Esophagus squamous epithelium (tissue), 4 donors: Measurements from ENCODE around the gene FNDC4.

Experiments
- CTCF ChIP-seq, 6 experiments: fragments of 450-650 bp in 4 of 6; fragments of 200-600 bp in 2 of 6; sonication (generic) in 2 of 6; IDR thresholded peaks; one replicate each; pipeline ENCODE4 v1.5.1; 2016 to 2019; ENCODE audit warnings: antibody characterized with exemption in 6 of 6, mild to moderate bottlenecking in 4 of 6, moderate library complexity in 4 of 6
- POLR2A ChIP-seq, 4 donors: fragments of 450-650 bp; IDR thresholded peaks; one replicate each; pipeline ENCODE4 v1.6.1; 2017; ENCODE audit warnings: antibody characterized with exemption in 4 of 4, mild to moderate bottlenecking in 4 of 4, moderate library complexity in 3 of 4

DNA sequence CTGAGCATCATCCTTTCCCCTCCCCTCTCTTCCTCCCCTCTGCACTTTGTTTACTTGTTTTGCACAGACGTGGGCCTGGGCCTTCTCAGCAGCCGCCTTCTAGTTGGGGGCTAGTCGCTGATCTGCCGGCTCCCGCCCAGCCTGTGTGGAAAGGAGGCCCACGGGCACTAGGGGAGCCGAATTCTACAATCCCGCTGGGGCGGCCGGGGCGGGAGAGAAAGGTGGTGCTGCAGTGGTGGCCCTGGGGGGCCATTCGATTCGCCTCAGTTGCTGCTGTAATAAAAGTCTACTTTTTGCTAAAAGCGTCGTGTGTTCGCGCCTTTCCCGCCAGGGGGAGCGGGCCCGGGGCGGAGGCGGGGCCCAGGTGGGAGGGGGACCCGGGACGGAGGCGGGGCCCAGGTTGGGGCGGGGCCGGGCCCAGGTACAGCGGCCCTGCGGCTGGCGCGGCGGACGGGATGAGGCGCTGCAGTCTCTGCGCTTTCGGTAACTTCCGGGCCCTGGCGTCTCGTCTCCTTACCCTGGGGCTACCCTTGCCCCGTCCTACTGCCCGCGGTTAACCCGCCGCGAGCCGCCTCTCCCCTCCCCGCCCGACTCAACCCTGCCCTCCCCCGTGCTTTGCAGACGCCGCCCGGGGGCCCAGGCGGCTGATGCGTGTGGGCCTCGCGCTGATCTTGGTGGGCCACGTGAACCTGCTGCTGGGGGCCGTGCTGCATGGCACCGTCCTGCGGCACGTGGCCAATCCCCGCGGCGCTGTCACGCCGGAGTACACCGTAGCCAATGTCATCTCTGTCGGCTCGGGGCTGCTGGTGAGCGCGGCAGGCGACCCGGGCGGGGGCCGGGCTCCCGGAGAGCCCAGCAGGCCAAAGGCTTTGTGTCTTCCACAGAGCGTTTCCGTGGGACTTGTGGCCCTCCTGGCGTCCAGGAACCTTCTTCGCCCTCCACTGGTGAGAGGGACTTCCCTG lies 52.8 kb downstream of the FNDC4 start, which contains the start of gene KRTCAP3:
- TF ChIP-seq CTCF (IDR thresholded peaks at IDR 0.05) (peak in 5 of 6 experiments; percentile 19 to 37 (median 24)), POLR2A (IDR thresholded peaks at IDR 0.05) (no peak)
